ENCODE results near the gene ZNF622.

The ZNF622 gene

DNA sequence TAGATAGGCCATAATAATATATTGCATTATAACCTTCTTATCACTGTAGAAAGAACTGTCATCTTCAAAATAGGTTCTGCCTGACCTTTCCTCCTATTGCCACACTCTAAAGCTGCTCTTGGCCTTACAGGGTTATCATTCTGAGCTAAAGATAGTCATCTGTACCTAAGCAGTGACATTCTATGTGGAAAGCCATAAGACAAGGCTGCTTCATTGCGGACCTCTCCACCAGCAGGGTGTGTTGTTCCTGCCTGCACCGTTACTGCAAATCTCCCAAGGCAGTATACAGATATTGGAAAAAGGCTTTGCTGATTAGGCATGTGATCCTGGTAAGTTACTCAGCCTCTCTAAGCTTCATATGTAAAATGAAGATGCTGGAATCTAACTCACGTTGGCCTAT, 8.1 kb downstream of the ZNF622 start:
- Histone ChIP-seq H3K36me3 (ENCODE audit: control insufficient read depth in 2 of 2, insufficient read depth in 1 of 2, low read length in 2 of 2) (peaks cover 72 to 91% of the 10 kb centered on the region in 2 experiments), H3K4me3 (ENCODE audit: low read depth, low read length) (no peak overlapping the region), H3K27ac (ENCODE audit: extremely low read depth, low read depth, low read length) (no peak overlapping the region), H3K4me1 (ENCODE audit: control insufficient read depth, insufficient read depth, low read length) (no peaks in the 10 kb centered on the region), H3K9me3 (ENCODE audit: control insufficient read depth, insufficient read depth, low read depth, low read length) (no peaks in the 10 kb centered on the region)
- CTCF ChIA-PET: interaction anchor here (0.6 to 10.9 kb wide), 15 partner anchors 9 to 1873 kb away, joined by 3 to 137 read pairs (median 4); no protein-coding TSS in a partner anchor
- TF ChIP-seq ZNF544 (tag by site-specific recombination; IDR thresholded peaks at IDR 0.05) (no peak), ZNF19 (tag by site-specific recombination; IDR thresholded peaks at IDR 0.05; ENCODE audit: low read depth) (no peak), ZNF837 (tag by site-specific recombination; IDR thresholded peaks at IDR 0.05) (no peak), ZNF221 (tag by site-specific recombination; IDR thresholded peaks at IDR 0.05; ENCODE audit: borderline replicate concordance) (no peak), FEZF1 (tag by site-specific recombination; IDR thresholded peaks at IDR 0.05) (no peak), YY1 (tag by site-specific recombination; IDR thresholded peaks at IDR 0.05) (no peak), ZBTB1 (tag by site-specific recombination; IDR thresholded peaks at IDR 0.05) (no peak)
- TF ChIP-seq, protein P1, sequence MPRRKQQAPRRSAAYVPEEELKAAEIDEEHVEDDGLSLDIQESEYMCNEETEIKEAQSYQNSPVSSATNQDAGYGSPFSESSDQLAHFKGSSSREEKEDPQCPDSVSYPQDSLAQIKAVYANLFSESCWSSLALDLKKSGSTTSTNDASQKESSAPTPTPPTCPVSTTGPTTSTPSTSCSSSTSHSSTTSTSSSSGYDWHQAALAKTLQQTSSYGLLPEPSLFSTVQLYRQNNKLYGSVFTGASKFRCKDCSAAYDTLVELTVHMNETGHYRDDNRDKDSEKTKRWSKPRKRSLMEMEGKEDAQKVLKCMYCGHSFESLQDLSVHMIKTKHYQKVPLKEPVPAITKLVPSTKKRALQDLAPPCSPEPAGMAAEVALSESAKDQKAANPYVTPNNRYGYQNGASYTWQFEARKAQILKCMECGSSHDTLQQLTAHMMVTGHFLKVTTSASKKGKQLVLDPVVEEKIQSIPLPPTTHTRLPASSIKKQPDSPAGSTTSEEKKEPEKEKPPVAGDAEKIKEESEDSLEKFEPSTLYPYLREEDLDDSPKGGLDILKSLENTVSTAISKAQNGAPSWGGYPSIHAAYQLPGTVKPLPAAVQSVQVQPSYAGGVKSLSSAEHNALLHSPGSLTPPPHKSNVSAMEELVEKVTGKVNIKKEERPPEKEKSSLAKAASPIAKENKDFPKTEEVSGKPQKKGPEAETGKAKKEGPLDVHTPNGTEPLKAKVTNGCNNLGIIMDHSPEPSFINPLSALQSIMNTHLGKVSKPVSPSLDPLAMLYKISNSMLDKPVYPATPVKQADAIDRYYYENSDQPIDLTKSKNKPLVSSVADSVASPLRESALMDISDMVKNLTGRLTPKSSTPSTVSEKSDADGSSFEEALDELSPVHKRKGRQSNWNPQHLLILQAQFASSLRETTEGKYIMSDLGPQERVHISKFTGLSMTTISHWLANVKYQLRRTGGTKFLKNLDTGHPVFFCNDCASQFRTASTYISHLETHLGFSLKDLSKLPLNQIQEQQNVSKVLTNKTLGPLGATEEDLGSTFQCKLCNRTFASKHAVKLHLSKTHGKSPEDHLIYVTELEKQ (tag by site-specific recombination; IDR thresholded peaks at IDR 0.05; ENCODE audit: borderline replicate concordance): no peak
- POLR2A ChIA-PET: no interaction called here

DNA sequence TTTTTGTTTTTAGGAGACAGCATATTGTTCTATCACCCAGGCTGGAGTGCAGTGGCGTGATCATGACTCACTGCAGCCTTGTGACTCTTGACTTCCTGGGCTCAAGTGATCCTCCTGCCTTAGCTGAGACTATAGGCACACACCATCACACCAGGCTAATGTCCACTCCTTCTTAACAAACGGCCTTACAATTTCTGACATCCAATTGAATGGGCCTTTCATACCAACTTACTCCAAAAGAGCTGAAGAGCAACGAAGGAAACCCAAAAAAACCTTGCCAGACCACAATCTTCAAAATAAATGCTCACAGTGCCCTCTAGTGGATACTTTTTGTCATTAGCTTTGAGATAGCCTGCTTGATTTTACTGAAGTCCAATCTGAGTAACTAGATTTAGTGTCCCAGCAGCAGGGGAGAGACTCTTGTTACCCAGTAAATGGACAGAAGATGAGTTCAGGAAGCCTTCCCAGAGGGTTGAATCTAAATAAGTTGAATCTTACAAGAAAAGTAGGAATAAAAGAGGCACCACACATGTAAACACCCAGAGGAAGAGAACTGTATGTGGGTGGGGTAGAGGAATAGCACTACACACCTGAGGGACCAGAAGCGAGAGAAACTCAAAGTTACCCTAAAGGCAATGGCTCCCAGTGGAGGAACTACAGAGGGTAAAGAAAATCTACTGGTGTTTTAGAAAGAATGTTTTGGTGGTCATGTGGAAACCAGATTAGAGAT, 9.3 kb downstream of the ZNF622 start:
- Histone ChIP-seq H3K4me3 (ENCODE audit: low read depth, low read length) (no peak overlapping the region), H3K4me1 (ENCODE audit: control insufficient read depth, insufficient read depth, low read length) (no peaks in the 10 kb centered on the region), H3K27ac (ENCODE audit: extremely low read depth, low read depth, low read length) (no peak overlapping the region), H3K9me3 (ENCODE audit: control insufficient read depth, insufficient read depth, low read depth, low read length) (no peaks in the 10 kb centered on the region), H3K36me3 (ENCODE audit: control insufficient read depth in 2 of 2, insufficient read depth in 1 of 2, low read length in 2 of 2) (peaks cover 72 to 91% of the 10 kb centered on the region in 2 experiments)
- CTCF ChIA-PET: interaction anchor here (0.6 to 10.9 kb wide), 40 partner anchors 8 to 1630 kb away, joined by 3 to 137 read pairs (median 4); no protein-coding TSS in a partner anchor
- POLR2A ChIA-PET: interaction anchor here (1.0 kb wide), 1 partner anchor 10 kb away, joined by 3 read pairs; no protein-coding TSS in a partner anchor
- no peak for TF ChIP-seq GLI4 (tag by site-specific recombination; IDR thresholded peaks at IDR 0.05)
- TF ChIP-seq, protein P2, sequence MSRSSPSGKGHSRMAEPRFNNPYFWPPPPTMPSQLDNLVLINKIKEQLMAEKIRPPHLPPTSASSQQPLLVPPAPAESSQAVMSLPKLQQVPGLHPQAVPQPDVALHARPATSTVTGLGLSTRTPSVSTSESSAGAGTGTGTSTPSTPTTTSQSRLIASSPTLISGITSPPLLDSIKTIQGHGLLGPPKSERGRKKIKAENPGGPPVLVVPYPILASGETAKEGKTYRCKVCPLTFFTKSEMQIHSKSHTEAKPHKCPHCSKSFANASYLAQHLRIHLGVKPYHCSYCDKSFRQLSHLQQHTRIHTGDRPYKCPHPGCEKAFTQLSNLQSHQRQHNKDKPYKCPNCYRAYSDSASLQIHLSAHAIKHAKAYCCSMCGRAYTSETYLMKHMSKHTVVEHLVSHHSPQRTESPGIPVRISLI (tag by site-specific recombination; IDR thresholded peaks at IDR 0.05): 0 out of 2 replicates have a peak, but pooled peaks have one; percentile 11
- peak; percentile 85 for TF ChIP-seq ZNF654 (tag by site-specific recombination; IDR thresholded peaks at IDR 0.05; ENCODE audit: low read depth)
- TF ChIP-seq, protein P3, sequence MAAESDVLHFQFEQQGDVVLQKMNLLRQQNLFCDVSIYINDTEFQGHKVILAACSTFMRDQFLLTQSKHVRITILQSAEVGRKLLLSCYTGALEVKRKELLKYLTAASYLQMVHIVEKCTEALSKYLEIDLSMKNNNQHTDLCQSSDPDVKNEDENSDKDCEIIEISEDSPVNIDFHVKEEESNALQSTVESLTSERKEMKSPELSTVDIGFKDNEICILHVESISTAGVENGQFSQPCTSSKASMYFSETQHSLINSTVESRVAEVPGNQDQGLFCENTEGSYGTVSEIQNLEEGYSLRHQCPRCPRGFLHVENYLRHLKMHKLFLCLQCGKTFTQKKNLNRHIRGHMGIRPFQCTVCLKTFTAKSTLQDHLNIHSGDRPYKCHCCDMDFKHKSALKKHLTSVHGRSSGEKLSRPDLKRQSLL (tag by site-specific recombination; IDR thresholded peaks at IDR 0.05): no peak
- TF ChIP-seq ZNF2 (tag by site-specific recombination; IDR thresholded peaks at IDR 0.05): 0 out of 2 replicates have a peak, but pooled peaks have one; percentile 53
- no peak for TF ChIP-seq TRIM28 (IDR thresholded peaks at IDR 0.05; ENCODE audit: borderline replicate concordance, low read length)

DNA sequence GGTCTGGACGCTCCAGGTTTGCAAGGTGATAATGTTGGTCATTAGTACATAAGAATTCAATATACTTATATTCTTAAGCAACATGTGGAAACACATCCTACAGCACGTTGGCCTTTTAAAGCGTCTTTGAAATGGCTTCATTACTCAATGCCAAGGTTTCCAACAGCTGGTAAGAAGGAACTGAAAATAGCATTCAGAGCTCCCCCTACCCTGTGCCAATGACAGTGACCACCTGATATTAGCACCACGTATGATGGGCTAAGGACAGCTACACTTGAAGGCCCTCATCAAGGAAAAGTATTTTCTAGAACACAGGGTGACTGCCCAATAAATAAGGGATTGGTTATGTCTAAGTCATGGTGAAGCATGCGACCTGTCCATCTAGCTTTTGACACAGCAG, 9.9 kb downstream of the ZNF622 start:
- H3K36me3 ChIP-seq (ENCODE audit: control insufficient read depth in 2 of 2, insufficient read depth in 1 of 2, low read length in 2 of 2): peaks cover 72 to 91% of the 10 kb centered on the region in 2 experiments

More for the DNA sequence above, 9.9 kb downstream of the ZNF622 start:
- CTCF ChIA-PET: interaction anchor here (0.6 to 10.9 kb wide), 40 partner anchors 9 to 1993 kb away, joined by 3 to 137 read pairs (median 4); no protein-coding TSS in a partner anchor
- H3K4me1 ChIP-seq (ENCODE audit: control insufficient read depth, insufficient read depth, low read length): no peaks in the 10 kb centered on the region
- POLR2A ChIA-PET: interaction anchor here (1.0 kb wide), 1 partner anchor 11 kb away, joined by 3 read pairs; no protein-coding TSS in a partner anchor
- no peak overlapping the region for H3K4me3 ChIP-seq (ENCODE audit: low read depth, low read length)
- no peak for TF ChIP-seq ZNF548 (tag by site-specific recombination; IDR thresholded peaks at IDR 0.05)
- H3K9me3 ChIP-seq (ENCODE audit: control insufficient read depth, insufficient read depth, low read depth, low read length): no peaks in the 10 kb centered on the region
- no peak overlapping the region for H3K27ac ChIP-seq (ENCODE audit: extremely low read depth, low read depth, low read length)

Measured in HEK293 (cell line).